Suppressor macrophage (primary cell): ENCODE measurements around the gene LONP2.
"Not testable (repeated sequence)": the region's sequence is repeated elsewhere in the genome, so short reads cannot be mapped to it uniquely, and the experiment has no call there.

Source experiments
- DNase-seq, 4 experiments: peaks; one replicate each; pipeline ENCODE4 v3.0.0-alpha.2; 2020 to 2022

The LONP2 gene

DNA sequence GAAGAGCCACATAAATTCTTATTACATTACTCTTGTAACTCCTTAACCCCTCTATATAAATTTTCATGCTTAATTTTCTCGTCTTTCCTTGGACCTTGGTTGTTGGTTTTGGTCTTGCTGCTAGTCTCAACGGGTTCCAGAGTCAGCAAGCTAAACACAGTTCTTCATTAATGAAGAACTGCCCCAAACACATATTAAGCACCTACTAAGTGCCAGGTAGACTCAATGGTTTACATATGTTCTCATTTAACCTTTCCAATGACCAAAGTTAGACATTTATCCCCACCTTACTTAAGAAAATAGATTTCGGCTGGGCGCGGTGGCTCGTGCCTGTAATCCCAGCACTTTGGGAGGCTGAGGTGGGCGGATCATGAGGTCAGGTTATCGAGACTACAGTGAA, 126.1 kb downstream of the LONP2 start:
- DNase-seq: no peak

DNA sequence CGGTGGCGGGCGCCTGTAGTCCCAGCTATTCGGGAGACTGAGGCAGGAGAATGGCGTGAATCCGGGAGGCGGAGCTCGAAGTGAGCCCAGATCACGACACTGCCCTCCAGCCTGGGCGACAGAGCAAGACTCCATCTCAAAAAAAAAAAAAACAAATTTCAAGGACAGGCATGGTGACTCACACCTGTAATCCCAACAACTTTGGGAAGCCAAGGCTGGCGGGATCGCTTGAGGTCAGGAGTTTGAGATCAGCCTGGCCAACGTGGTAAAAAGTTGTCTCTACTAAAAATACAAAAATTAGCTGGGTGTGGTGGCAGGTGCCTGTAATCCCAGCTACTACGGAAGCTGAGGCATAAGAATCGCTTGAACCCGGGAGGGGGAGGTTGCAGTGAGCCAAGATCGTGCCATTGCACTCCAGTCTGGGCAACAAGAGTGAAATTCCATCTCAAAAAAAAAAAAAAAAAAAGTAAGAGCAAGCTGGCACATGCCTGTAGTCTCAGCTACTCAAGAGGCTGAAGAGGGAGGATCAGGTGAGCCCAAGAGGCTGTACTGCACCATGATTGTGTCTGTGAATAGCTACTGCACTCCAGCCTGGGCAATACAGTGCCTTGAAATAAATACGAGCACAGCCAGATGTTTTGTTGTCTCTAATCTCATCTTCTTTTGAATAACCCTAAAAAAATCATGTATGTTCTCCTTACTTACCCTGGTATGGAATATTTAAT, 126.7 kb downstream of the LONP2 start:
- DNase-seq: not testable (repeated sequence)

DNA sequence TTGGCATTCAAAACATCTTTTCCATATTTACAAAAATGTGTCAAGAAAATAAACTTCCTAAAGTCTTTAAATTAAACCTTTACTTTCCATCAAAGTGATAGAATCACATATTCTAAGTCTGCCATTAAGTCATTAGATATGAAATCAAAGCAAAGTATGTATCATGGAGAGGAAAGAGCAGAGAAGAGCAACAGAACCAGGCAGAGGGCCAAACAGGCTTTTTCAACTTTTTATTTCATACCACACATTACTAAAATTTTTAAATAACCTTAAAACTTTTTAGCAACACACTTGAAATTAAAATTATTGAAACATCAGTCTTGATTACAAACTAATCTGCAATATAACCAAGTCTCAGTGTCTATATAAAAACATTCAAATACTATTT, 127.3 kb downstream of the LONP2 start:
- no peak for DNase-seq

DNA sequence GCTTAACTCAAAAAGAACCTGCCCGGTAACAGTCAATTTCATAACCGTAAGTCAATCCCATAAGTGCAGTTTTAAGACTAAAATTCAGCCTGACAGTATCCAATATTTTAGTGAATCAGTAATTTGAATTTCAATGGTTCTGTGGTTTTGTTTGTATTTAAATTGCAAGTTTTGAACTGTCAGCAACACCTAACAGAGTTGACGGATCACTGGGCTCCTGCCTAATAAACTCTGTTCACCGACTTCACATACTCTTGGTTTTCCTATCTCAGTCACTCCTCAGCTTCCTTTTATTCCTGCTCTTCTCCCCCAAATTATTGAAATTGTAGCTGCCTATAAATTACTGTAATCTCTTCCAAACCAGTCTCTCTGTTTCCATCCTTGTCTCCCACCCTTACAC, 128.6 kb downstream of the LONP2 start:
- DNase-seq: no peak

DNA sequence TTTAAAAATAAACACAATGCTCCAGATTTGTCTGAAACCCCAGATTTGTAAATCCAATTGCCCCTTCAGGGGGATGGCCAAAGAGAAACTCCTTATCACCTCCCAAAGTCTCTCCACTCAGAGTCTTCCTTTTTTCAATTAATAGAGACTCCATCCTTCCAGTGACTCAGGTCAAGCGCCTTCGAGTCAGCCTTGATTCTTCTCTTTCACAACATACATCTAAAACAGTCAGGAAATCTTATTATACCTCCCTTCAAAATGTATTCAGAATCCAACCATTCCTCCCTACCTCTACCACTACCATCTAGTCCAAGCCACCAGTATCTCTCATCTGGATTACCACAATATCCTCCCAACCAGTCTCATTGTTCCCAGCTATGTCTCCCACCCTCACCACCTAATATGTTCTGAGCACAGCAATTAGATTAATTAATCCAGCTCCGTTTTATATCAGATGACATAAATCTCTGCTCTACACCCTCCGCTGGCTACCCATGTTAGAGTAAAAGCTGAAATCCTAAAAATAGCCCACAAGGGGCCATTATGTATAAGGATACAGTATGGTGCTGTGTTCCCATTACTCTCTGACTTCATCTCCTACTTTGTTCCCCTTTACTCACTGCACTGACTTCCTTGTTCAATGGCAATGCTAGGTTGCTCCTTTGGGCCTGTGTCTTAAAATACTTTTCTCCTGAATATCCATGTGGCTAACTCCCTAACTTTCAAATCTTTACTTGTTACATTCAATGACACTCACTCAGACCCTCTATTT, 129.3 kb downstream of the LONP2 start:
- DNase-seq: peak in 3 of 4 experiments; percentile 27 to 66 (median 66)

DNA sequence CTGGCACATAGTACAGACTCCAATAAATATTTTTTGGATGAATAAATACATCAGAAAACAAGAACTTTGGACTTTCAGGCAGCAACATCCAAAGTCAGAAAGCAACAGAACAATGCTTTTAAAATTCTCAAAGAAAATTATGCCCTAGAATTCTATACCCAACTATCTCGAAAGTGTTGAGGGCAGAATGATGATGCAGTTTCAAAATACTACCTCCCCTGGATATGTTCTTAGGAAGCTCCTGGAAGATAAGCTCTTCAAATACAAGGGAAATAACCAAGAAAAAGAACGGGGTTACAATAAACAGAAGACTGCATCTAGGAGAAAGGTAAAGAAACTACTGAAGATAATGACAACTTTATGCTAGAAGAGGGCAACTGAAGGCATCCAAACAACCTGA, 130.2 kb downstream of the LONP2 start:
- no peak for DNase-seq

DNA sequence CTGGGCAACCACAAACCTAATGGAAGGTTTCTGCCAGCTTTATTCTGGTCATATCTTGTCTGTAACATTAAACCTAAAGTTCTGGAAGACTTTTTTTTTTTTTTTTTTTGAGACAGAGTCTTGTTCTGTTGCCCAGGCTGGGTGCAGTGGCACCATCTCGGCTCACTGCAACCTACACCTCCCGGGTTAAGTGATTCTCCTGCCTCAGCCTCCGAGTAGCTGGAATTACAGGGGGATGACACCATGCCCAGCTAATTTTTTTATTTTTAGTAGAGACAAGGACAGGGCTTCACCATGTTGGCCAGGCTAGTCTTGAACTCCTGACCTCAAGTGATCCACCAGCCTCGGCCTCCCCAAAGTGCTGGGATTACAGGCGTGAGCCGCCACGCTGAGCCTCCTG, 133.2 kb downstream of the LONP2 start:
- DNase-seq: not testable (repeated sequence)

DNA sequence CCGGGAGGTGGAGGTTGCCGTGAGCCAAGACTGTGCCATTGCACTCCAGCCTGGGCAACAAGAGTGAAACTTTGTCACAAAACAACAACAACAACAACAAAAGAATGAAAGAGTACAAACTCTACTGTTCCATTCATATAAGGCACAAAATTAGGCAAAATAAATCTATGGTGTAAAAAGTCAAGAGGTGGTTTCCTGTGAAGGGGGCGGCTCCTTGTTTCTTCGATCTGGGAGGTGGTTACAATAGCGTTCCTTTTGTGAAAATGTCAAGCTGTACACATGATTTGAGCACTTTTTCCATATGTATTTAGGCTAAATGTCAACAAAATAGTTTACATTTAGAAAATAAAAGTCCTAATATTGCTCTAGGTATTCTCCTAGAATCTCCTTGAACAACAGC, 134.2 kb downstream of the LONP2 start:
- DNase-seq: no peak

DNA sequence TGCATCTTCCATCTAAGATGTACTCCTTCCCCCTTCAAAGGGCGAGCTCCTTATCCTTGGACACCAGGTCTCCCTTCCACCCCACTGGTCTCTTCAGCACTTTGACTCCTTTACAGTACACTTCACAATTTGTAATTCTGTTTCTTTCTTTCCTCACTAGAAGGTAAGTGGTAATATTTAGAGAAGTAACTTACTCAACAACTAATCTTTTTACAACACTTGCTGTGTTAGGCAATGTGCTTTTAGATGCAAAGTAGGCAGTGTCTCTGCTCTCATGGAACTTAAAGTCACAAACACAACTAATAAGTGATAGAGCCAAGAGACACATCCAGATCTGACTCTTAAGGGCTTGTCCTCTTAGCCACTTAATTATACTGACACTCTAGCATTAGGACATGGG, 134.7 kb downstream of the LONP2 start:
- peak; percentile 39 to 86 (median 63) for DNase-seq

DNA sequence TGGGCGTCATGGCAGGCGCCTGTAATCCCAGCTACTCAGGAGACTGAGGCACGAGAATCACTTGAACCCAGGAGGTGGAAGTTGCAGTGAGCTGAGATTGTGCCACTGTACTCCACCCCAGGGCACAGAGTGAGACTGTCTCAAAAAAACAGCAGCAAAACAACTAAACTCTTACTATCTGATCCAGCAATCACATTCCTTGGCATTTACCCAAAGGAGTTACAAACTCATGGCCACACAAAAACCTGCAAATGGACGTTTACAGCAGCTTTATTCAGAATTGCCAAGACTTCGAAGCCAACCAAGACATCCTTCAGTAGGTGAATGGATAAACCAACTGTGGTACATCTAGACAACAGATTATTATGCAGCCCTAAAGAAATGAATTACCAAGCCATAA, 137.1 kb downstream of the LONP2 start:
- no peak for DNase-seq

DNA sequence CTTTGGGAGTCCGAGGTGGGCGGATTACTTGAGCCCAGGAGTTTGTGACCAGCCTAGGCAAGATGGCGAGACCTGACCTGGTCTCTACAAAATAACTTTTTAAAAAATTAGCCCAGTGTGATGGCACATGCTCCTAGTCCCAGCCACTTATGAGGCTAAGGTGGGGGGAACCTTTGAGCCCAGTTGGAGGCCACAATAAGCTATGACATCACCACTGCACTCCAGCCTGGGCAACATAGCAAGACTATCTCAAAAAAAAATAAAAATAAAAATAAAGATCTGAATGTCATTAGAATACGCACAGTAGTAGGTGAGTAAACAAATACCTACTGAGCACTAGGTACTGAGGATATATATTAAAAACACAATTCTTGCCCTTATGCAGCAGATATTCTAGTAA, 138.0 kb downstream of the LONP2 start:
- DNase-seq: no peak

DNA sequence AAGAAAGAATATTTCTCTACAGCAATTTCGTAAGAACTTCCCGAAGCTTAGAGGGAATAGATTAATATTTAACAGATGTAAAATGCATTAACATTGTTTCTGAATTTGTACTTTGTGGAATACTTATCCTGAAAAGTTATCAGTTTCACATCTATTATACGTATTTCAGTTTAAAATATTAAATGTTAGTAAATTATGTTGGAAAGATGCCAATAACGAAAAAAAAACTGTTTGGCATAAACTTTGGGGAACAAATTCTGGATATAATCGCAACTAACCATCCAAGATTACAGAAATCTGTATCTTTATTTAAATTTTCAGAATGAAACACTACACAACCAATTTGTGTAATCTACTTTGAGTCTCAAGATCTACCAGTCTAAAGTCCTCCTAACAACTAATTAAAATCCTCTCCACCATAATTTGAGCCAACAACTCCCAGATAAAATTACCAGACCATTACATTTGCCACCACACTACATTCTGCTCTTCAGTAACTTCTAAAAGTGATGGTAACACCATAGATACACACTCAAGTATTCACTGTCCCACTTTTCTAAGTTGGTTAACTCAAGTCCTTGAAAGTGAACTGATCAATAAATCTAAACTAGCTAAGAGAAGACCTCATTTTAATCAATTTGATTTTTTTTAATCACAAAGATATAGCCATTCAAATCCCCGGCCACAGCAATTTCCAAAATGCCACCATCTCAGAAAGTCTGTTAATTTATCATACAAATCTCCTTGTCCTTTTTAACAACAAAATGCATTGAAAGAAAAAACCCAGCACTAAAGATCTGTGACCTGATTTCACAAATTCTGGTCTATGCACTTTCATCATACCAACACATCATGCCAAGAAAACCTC, 139.1 kb downstream of the LONP2 start:
- DNase-seq: peak in 1 of 4 experiments; percentile 31

DNA sequence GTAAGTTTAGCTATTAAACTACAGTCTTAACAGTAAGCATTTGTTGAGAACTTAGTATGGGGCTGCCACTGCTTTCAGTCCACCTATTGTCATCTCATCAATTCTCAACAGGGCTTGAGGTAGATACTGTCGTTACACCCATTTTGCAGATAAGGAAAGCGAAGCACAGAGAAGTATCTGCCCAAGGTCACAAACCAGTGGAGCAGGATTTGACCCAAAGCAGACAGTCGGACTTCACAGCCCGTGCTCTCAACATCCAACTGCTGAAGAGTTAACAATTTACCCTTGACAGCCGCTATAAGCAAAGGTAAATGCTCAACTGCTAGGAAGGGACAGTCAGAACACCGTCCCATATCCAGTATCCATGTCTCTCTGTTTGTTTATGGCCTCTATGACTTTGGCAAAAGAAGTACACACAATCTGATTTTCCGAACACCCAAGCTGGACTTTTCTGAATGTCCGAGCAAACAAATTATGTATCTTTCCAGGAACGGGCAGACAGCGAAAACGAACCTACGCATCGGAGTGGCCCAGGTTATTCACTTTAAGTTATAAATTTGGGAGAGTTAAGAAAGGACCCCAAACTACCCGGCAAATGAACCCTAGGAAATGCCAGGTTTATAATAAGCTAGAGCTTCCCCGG, 139.9 kb downstream of the LONP2 start:
- peak in 3 of 4 experiments; percentile 24 to 35 (median 35) for DNase-seq

DNA sequence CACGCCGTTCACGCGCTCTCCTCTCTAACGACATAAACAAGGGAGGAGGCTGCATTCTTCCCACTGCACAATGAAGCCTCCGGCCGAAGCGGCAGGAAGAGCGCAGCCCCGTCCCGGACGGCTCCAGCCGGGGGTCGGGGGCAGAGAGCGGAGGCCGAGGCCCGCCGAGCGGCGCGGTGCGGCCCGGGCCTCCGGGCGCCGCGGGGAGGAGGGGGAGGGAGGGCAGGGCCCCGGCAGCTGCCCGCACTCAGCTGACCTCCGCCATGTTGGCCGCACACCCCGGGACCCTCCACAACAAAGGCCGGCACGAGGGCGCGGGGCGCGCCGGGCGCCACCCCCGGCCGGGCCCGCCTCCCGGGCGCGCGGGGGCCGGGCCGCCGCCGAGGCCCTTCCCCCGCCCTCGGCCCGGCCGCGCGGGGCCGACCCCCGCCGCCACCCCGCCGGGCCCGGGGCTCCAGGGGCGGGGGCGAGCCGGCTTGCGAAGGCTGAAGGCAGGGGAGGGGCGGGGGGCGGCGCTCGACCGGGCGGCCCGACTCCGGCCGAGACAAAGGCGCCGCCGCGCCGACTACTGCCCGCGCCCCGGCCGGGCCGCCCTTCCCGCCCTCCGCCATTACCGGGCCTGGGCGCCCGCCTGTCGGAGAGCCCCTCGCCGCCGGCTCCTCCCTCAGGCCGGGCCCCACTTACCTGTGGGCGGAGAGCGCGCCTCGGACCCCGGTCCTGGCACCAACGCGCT, 140.6 kb downstream of the LONP2 start:
- peak; percentile 58 to 89 (median 78) for DNase-seq

DNA sequence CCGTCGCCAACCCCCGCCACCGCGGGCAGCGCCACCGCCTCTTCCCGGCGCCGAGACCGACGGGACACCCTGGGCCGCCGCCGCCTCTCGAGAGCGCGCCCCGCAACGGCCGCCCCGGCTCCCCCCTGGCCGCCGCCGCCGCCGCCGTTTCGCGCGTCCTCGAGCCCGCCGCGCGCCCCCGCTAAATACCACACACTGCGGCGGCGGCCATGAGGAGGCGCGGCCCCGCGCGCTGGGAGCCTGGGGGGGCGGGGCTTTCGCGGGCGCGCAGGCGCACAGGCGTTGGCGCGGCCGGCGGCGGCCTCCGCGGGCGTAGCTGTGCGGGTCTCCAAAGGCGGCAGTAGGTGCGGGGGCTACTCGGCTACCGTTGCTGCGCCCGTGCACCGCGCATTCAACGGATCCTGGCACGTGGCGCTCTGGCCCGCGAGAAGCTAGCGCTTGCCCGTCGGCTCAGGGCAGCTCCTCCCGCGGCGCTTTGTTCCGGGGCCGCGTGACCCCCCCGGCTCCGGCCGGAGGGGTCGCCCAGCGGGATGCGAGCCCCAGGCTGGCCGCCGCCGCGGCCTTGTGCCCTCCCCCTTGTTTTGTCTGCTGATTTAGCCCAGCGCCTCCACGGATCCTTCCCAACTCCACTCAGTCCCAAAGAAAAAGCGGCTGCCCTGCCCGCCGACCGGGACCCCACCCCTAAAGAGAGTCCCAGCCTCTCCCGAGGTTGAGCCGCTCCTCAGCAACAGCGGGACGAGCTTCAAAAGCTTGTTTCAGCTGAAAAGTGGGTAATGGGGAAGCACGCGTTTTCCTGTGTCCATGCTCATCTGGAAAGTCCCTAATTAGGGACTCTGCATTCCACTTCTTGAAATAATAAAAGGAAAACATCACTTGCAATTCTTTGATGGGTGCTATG, 141.4 kb downstream of the LONP2 start, which contains the start of gene SIAH1:
SIAH1 (minus strand) TSS at position 161 of the 898 bp plus-strand sequence. CDS start 22,985 bp downstream, outside the sequence.
- DNase-seq: peak; percentile 89 to 98 (median 94)

DNA sequence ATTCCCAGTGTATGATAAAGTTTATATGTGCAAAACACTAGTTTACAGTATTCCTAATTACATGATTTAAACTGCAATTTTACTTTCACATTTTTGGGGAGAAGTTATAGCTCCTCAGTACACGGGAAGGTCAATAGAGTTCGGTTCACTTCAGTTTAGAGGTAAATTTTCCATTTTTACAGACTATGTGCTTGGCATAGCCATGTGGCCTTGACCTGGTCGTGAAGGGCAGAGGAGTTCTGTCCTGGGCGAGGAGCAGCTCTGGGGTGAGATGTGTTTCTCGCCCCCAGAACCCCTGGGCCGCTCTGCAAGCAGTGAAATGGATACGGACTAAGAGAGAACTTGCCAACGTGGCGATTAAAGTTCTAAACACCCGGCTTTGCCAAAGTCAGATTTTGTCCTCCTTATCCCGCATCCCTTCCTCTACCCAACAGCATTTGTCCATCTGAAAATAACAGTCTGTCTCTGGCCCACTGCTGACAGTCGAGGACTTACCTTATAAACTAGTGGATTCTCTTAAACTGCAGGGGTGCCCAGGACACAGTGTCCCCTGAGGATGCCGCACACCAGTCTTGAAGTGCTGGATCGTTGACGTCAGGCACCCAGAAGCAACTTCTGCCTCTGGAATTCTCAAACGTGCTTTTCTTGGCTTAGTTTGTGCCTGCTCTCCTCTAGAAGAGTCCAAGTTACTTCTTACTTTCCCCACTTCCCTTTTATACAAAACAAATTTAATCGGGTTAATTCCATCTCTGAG, 142.6 kb downstream of the LONP2 start:
- no peak for DNase-seq

DNA sequence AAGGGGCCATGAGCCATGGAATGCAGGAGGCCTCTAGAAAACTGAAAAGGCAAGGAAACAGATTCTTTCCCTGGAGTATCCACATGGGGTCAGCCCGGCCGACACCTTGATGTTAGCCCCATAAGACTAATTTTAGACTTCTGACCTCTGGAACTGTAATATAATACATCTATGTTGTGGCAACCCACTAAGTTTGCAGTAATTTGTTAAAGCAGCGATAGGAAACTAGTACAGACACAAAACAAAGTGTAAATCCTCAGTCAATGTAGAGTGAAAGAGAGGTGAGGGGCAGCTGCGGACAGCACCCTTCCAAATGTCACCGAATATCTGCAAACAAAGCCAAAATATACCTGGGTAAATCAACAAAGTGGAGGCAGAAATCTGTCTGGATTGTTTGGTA, 148.3 kb downstream of the LONP2 start:
- DNase-seq: no peak

DNA sequence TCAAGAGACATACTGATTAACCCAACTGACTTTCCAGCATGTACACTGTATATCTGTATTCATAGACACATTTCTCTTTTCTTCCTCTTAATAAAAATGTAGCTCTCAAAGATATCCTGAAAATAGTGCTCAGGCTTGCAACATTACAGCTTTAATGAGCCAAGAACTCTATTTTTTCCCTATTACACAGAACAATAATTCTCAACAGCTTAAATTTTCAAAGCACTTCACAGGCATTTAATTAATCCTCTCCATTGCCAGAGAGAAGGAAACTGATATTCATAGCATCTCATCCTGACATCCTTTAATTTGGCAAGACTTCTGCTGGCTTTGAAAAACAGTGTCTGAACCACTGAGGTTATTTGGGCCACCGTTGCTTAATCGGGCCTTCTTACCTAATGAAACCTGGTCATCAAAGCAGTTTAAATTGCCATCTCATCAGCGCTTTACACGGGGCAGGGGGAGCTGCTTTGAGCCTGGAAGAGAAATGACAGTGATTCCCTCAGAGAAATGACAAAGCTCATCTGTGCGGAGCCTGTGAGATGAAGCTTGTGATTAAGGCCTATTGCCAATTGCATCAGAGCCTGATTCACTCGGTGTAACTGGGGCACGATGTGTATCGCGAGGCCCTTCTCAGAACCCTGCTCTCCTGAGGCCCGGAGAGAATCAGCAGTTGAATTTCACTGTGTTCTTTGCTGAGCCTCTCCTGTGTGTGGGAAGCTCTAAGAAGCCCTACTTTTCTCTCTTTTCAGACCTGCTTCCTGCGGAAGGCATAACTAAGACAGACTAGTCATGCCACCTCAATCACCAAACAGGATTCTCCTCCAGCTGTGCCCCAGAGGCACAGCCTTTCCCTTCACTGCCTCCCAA, 149.6 kb downstream of the LONP2 start:
- peak in 3 of 4 experiments; percentile 22 to 45 (median 31) for DNase-seq

DNA sequence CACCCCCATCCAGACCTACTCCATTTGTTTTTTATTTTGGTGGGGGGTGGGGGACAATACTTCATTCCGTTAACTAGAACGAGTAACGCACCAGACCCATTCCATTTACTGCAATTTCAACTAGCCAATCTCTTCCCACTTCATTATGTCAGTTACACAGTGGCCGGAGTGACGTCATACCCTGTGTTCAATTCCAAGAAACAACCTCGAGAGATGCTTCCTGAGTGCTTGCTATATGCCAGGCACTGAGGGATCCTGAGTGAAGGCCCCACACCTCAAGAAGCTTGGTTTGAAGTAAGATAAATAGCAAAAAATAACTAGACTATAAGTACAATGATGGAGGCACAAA, 150.2 kb downstream of the LONP2 start:
- DNase-seq: no peak
